ENCODE data around the gene ABTB2.

GRCh38 chr11:34280945-34281872 is 76.6 kb downstream of the ABTB2 start:
- TF ChIP-seq RARB (CRISPR knock-in tag; IDR thresholded peaks at IDR 0.05) (no peak), CSRNP3 (CRISPR knock-in tag; IDR thresholded peaks at IDR 0.05) (no peak), PPARA (CRISPR knock-in tag; IDR thresholded peaks at IDR 0.05; ENCODE audit: borderline replicate concordance) (no peak), BACH2 (CRISPR knock-in tag; IDR thresholded peaks at IDR 0.05; ENCODE audit: borderline replicate concordance) (no peak), CREB5 (CRISPR knock-in tag; IDR thresholded peaks at IDR 0.05; ENCODE audit: low read depth) (no peak), POU6F1 (CRISPR knock-in tag; IDR thresholded peaks at IDR 0.05; ENCODE audit: borderline replicate concordance, low read depth) (no peak), OSR1 (CRISPR knock-in tag; IDR thresholded peaks at IDR 0.05) (no peak)

Measured in SK-N-SH treated with all-trans-retinoic acid at 6 μM for 48 hours (cell line).